Measurements from ENCODE around the gene SOX30.
"Not testable (repeated sequence)": the region's sequence is repeated elsewhere in the genome, so short reads cannot be mapped to it uniquely, and the experiment has no call there.

SOX30 gene

GRCh38 chr5:157686276-157687197, 34.3 kb upstream of the SOX30 start:
- WGBS, 2 donors (ENCODE audit: extremely low coverage in 2 of 2, insufficient read length in 2 of 2, insufficient replicate concordance in 1 of 2) = no CpG with 5 or more reads among the region's 14 CpGs
- not testable (repeated sequence) for H3K36me3 ChIP-seq (replicated peaks in 1 of 2; ENCODE audit: control insufficient read depth in 2 of 2, insufficient read depth in 2 of 2, low read length in 2 of 2); H3K23ac ChIP-seq (ENCODE audit: low read depth, low read length, poor library complexity); H3K9me3 ChIP-seq (replicated peaks in 1 of 2; ENCODE audit: control insufficient read depth in 2 of 2, insufficient read depth in 1 of 2, low read depth in 1 of 2, low read length in 2 of 2); H3K9ac ChIP-seq (ENCODE audit: low read depth, low read length, poor library complexity); H3K27me3 ChIP-seq (ENCODE audit: control insufficient read depth in 3 of 3, insufficient read depth in 3 of 3, low read depth in 1 of 3, low read length in 3 of 3); H4K8ac ChIP-seq (ENCODE audit: low read depth, low read length); H3K4ac ChIP-seq (ENCODE audit: low read length); H3K79me1 ChIP-seq (ENCODE audit: low read depth, low read length); H4K91ac ChIP-seq (ENCODE audit: low read depth, low read length, poor library complexity); H3K14ac ChIP-seq (ENCODE audit: low read length); H2AK5ac ChIP-seq (ENCODE audit: low read depth, low read length); H3K27ac ChIP-seq (replicated peaks; ENCODE audit: low read length); H2BK5ac ChIP-seq (ENCODE audit: low read length); H3K4me1 ChIP-seq (ENCODE audit: control insufficient read depth in 2 of 2, insufficient read depth in 1 of 2, low read depth in 1 of 2, low read length in 2 of 2); DNase-seq (ENCODE audit: low spot score); H2BK15ac ChIP-seq (ENCODE audit: low read length); H2BK120ac ChIP-seq (ENCODE audit: low read depth, low read length); H3K18ac ChIP-seq (ENCODE audit: low read length); H3K4me2 ChIP-seq (ENCODE audit: insufficient read depth, low read length, poor library complexity, severe bottlenecking); H2BK12ac ChIP-seq (ENCODE audit: low read length); H3K4me3 ChIP-seq (ENCODE audit: low read length in 2 of 2)
- H2AFZ ChIP-seq (ENCODE audit: low read length) = peak overlapping the region; percentile 23

DNA sequence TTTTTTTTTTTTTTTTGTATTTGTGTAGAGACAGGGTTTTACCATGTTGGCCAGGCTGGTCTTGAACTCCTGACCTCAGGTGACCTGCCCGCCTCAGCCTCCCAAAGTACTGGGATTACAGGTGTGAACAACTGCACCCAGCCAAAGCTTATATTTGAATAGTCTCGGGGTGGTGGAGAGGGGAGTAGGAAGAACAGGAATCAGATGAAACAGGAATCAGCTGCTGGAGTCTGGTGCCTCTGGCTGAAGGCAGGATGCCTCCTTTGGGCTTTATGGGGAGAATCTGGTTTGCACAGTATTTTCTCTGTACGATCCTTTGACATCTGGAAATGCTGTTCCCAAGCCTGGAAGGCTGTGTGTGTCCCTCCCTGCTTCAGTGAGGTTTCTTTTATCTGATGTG, 30.0 kb upstream of the SOX30 start:
- Histone ChIP-seq H3K14ac (ENCODE audit: low read length) (no peak overlapping the region), H3K4ac (ENCODE audit: low read length) (no peak overlapping the region), H3K79me1 (ENCODE audit: low read depth, low read length) (no peaks in the 10 kb centered on the region), H3K4me1 (ENCODE audit: control insufficient read depth in 2 of 2, insufficient read depth in 1 of 2, low read depth in 1 of 2, low read length in 2 of 2) (no peaks in the 10 kb centered on the region), H3K9ac (ENCODE audit: low read depth, low read length, poor library complexity) (no peak overlapping the region), H2BK12ac (ENCODE audit: low read length) (no peak overlapping the region), H3K27ac (replicated peaks; ENCODE audit: low read length) (no peak overlapping the region), H3K4me3 (ENCODE audit: low read length in 2 of 2) (no peak overlapping the region), H2BK5ac (ENCODE audit: low read length) (no peak overlapping the region), H2AFZ (ENCODE audit: low read length) (no peak overlapping the region), H3K36me3 (replicated peaks in 1 of 2; ENCODE audit: control insufficient read depth in 2 of 2, insufficient read depth in 2 of 2, low read length in 2 of 2) (no peaks in the 10 kb centered on the region), H4K8ac (ENCODE audit: low read depth, low read length) (no peak overlapping the region), H3K18ac (ENCODE audit: low read length) (no peak overlapping the region), H2BK15ac (ENCODE audit: low read length) (no peak overlapping the region), H3K27me3 (ENCODE audit: control insufficient read depth in 3 of 3, insufficient read depth in 3 of 3, low read depth in 1 of 3, low read length in 3 of 3) (no peaks in the 10 kb centered on the region), H4K91ac (ENCODE audit: low read depth, low read length, poor library complexity) (no peak overlapping the region), H2BK120ac (ENCODE audit: low read depth, low read length) (no peak overlapping the region), H3K4me2 (ENCODE audit: insufficient read depth, low read length, poor library complexity, severe bottlenecking) (no peak overlapping the region), H3K23ac (ENCODE audit: low read depth, low read length, poor library complexity) (no peak overlapping the region), H3K9me3 (replicated peaks in 1 of 2; ENCODE audit: control insufficient read depth in 2 of 2, insufficient read depth in 1 of 2, low read depth in 1 of 2, low read length in 2 of 2) (no peaks in the 10 kb centered on the region), H2AK5ac (ENCODE audit: low read depth, low read length) (no peak overlapping the region)
- no peak for DNase-seq (ENCODE audit: low spot score)
- no CpG with 5 or more reads among the region's 3 CpGs for WGBS, 2 donors (ENCODE audit: extremely low coverage in 2 of 2, insufficient read length in 2 of 2, insufficient replicate concordance in 1 of 2)

GRCh38 chr5:157681048-157681447, 28.8 kb upstream of the SOX30 start:
- no peak overlapping the region for H2BK15ac ChIP-seq (ENCODE audit: low read length)
- H3K27ac ChIP-seq (replicated peaks; ENCODE audit: low read length) = no peak overlapping the region
- no peak overlapping the region for H3K14ac ChIP-seq (ENCODE audit: low read length)
- no peaks in the 10 kb centered on the region for H3K9me3 ChIP-seq (replicated peaks in 1 of 2; ENCODE audit: control insufficient read depth in 2 of 2, insufficient read depth in 1 of 2, low read depth in 1 of 2, low read length in 2 of 2)
- H3K4me1 ChIP-seq (ENCODE audit: control insufficient read depth in 2 of 2, insufficient read depth in 1 of 2, low read depth in 1 of 2, low read length in 2 of 2) = no peaks in the 10 kb centered on the region
- H4K8ac ChIP-seq (ENCODE audit: low read depth, low read length) = no peak overlapping the region
- H3K23ac ChIP-seq (ENCODE audit: low read depth, low read length, poor library complexity) = no peak overlapping the region
- H3K9ac ChIP-seq (ENCODE audit: low read depth, low read length, poor library complexity) = no peak overlapping the region
- H3K18ac ChIP-seq (ENCODE audit: low read length) = no peak overlapping the region
- no peak for DNase-seq (ENCODE audit: low spot score)
- no peak overlapping the region for H2BK5ac ChIP-seq (ENCODE audit: low read length)
- no peak overlapping the region for H3K4ac ChIP-seq (ENCODE audit: low read length)
- no CpG with 5 or more reads among the region's 4 CpGs for WGBS, 2 donors (ENCODE audit: extremely low coverage in 2 of 2, insufficient read length in 2 of 2, insufficient replicate concordance in 1 of 2)
- H3K4me2 ChIP-seq (ENCODE audit: insufficient read depth, low read length, poor library complexity, severe bottlenecking) = no peak overlapping the region
- H4K91ac ChIP-seq (ENCODE audit: low read depth, low read length, poor library complexity) = no peak overlapping the region
- H3K79me1 ChIP-seq (ENCODE audit: low read depth, low read length) = no peaks in the 10 kb centered on the region
- H3K27me3 ChIP-seq (ENCODE audit: control insufficient read depth in 3 of 3, insufficient read depth in 3 of 3, low read depth in 1 of 3, low read length in 3 of 3) = no peaks in the 10 kb centered on the region
- no peak overlapping the region for H3K4me3 ChIP-seq (ENCODE audit: low read length in 2 of 2)
- no peak overlapping the region for H2BK12ac ChIP-seq (ENCODE audit: low read length)
- no peaks in the 10 kb centered on the region for H3K36me3 ChIP-seq (replicated peaks in 1 of 2; ENCODE audit: control insufficient read depth in 2 of 2, insufficient read depth in 2 of 2, low read length in 2 of 2)
- H2AK5ac ChIP-seq (ENCODE audit: low read depth, low read length) = no peak overlapping the region
- no peak overlapping the region for H2AFZ ChIP-seq (ENCODE audit: low read length)
- H2BK120ac ChIP-seq (ENCODE audit: low read depth, low read length) = no peak overlapping the region

DNA sequence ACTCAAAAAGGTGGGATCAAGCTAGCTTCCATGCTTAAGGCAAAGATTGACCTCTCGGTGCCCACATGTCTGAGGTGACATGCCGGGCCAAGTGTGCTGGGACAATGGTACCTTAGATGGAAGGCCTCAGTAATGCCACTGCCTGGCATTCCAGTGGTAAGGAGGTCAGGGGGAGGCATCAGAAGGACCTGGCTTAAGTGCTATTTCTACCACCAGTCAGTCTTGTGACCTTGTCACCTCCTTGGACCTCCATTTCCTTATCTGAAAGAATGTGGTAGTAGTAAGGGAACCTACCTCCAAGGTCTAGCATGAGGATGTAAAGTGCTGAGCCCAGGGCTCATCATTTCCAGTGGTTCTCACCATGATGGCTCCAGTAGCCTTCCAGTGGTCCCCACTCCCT, 28.0 kb upstream of the SOX30 start:
- no peaks in the 10 kb centered on the region for H3K9me3 ChIP-seq (replicated peaks in 1 of 2; ENCODE audit: control insufficient read depth in 2 of 2, insufficient read depth in 1 of 2, low read depth in 1 of 2, low read length in 2 of 2)
- no peak overlapping the region for H3K18ac ChIP-seq (ENCODE audit: low read length)
- no peak overlapping the region for H4K8ac ChIP-seq (ENCODE audit: low read depth, low read length)
- no peaks in the 10 kb centered on the region for H3K27me3 ChIP-seq (ENCODE audit: control insufficient read depth in 3 of 3, insufficient read depth in 3 of 3, low read depth in 1 of 3, low read length in 3 of 3)
- H3K23ac ChIP-seq (ENCODE audit: low read depth, low read length, poor library complexity) = no peak overlapping the region
- H2AFZ ChIP-seq (ENCODE audit: low read length) = no peak overlapping the region
- H2BK5ac ChIP-seq (ENCODE audit: low read length) = no peak overlapping the region
- no peak overlapping the region for H2BK15ac ChIP-seq (ENCODE audit: low read length)
- WGBS, 2 donors (ENCODE audit: extremely low coverage in 2 of 2, insufficient read length in 2 of 2, insufficient replicate concordance in 1 of 2) = no CpG with 5 or more reads among the region's 2 CpGs
- DNase-seq (ENCODE audit: low spot score) = no peak
- no peak overlapping the region for H2BK120ac ChIP-seq (ENCODE audit: low read depth, low read length)
- H3K4ac ChIP-seq (ENCODE audit: low read length) = no peak overlapping the region
- H3K27ac ChIP-seq (replicated peaks; ENCODE audit: low read length) = no peak overlapping the region
- H3K4me1 ChIP-seq (ENCODE audit: control insufficient read depth in 2 of 2, insufficient read depth in 1 of 2, low read depth in 1 of 2, low read length in 2 of 2) = no peaks in the 10 kb centered on the region
- no peak overlapping the region for H3K4me2 ChIP-seq (ENCODE audit: insufficient read depth, low read length, poor library complexity, severe bottlenecking)
- no peak overlapping the region for H3K9ac ChIP-seq (ENCODE audit: low read depth, low read length, poor library complexity)
- H3K36me3 ChIP-seq (replicated peaks in 1 of 2; ENCODE audit: control insufficient read depth in 2 of 2, insufficient read depth in 2 of 2, low read length in 2 of 2) = no peaks in the 10 kb centered on the region
- no peak overlapping the region for H3K14ac ChIP-seq (ENCODE audit: low read length)
- no peak overlapping the region for H4K91ac ChIP-seq (ENCODE audit: low read depth, low read length, poor library complexity)
- no peak overlapping the region for H2BK12ac ChIP-seq (ENCODE audit: low read length)
- no peak overlapping the region for H3K4me3 ChIP-seq (ENCODE audit: low read length in 2 of 2)
- H3K79me1 ChIP-seq (ENCODE audit: low read depth, low read length) = no peaks in the 10 kb centered on the region
- H2AK5ac ChIP-seq (ENCODE audit: low read depth, low read length) = peak overlapping the region; percentile 43

All from neuronal stem cell (in vitro differentiated cells).